GM13977 (cell line): ENCODE data around the gene ALG14.
A peak's percentile ranks its signal among the peaks of the same experiment; 100 is the strongest.

ENCODE experiments used
- DNase-seq: peaks from one replicate; pipeline ENCODE4 v3.0.0; 2012; ENCODE audit warnings: low spot score
- in situ Hi-C: fragments of 300-500 bp; cut with MboI; formaldehyde crosslinking; loops from one replicate; pipeline ENCODE4 v1.12.0; 2022; ENCODE audit warnings: low sequenced_read_pairs, low pct_unique_long_range_greater_than_20kb, mixed read lengths, inconsistent platforms; ENCODE audit not compliant: unreplicated experiment
- TF ChIP-seq, protein P1 (sequence below): IDR thresholded peaks from 2 replicates; pipeline ENCODE4 v1.5.1; 2012; ENCODE audit warnings: mild to moderate bottlenecking, control low read depth; ENCODE audit not compliant: insufficient read depth; ENCODE audit errors: extremely low read depth, missing control alignments

ALG14 gene

DNA sequence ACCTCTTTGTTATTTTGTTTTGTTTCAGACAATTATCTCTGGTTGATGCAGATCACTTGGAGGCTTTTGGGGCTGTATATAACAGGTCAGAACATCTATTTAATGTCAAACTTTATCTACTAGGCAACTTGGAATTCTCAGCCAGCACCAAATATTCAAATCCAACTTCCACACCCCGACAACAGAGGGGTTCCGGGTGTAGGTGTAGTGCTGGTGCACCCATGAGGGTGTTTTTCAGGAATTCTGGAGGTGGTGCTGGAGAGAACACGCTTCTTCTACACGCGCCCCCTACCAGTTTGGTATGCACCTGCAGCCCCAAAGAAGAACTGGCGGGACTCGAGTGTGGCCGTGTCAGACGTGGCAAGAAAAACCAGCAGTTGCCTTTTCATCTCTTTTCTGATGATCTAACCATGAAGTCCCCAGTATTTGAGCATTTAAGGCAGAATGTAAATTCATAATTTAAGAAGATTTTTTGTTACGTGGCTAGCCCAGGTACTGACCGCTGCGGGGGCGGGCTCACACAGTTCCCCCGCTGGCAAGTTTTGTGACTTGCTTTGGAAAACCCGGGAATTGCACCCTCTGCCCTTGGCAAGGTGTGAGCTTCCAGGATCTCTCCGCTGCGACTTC, 43.9 kb upstream of the ALG14 start:
- TF ChIP-seq, protein P1, sequence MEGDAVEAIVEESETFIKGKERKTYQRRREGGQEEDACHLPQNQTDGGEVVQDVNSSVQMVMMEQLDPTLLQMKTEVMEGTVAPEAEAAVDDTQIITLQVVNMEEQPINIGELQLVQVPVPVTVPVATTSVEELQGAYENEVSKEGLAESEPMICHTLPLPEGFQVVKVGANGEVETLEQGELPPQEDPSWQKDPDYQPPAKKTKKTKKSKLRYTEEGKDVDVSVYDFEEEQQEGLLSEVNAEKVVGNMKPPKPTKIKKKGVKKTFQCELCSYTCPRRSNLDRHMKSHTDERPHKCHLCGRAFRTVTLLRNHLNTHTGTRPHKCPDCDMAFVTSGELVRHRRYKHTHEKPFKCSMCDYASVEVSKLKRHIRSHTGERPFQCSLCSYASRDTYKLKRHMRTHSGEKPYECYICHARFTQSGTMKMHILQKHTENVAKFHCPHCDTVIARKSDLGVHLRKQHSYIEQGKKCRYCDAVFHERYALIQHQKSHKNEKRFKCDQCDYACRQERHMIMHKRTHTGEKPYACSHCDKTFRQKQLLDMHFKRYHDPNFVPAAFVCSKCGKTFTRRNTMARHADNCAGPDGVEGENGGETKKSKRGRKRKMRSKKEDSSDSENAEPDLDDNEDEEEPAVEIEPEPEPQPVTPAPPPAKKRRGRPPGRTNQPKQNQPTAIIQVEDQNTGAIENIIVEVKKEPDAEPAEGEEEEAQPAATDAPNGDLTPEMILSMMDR: peak; percentile 58
- DNase-seq: peak; percentile 73
- in situ Hi-C loops: no loop called here

DNA sequence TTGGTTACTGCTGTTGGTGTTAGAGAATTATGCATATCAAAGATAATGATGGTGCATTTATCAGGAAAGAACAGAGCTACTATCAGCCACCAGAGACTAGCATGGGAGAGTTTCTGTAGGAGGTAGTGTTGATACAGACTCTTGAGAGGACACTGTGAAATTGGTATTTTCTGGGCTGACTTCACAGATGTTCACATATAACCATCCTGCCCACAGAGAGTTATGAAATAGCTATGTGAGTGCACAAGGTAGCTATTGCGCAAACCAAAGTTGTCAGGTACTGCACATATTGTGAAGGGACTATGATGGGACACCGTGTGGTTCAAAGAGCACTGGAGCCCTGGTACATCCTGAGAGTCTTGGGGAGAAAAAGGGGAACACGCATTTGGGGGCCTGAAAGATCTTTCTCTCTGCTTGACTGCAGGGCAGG, 43.0 kb upstream of the ALG14 start:
- DNase-seq: no peak
- in situ Hi-C loops: no loop called here
- TF ChIP-seq, protein P1: no peak

DNA sequence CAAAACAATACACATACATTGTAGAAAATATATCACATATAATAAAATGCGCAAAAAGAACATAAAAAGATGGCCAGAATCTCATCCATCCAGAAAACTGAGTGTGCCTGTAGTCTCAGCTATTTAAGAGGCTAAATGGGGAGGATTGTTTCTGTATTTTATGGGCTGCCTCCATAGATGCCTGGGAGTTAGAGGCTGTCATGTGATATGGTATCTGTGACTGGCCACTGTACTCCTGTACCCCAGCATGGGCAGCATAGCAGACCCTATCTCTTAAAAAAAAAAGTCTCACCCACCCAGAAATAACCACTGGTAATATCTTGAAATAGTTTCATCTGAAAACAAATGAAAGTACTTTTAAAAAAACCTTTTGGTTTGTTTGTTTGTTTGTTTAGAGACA, 40.9 kb upstream of the ALG14 start:
- TF ChIP-seq, protein P1: no peak
- in situ Hi-C loops: no loop called here
- DNase-seq: no peak

DNA sequence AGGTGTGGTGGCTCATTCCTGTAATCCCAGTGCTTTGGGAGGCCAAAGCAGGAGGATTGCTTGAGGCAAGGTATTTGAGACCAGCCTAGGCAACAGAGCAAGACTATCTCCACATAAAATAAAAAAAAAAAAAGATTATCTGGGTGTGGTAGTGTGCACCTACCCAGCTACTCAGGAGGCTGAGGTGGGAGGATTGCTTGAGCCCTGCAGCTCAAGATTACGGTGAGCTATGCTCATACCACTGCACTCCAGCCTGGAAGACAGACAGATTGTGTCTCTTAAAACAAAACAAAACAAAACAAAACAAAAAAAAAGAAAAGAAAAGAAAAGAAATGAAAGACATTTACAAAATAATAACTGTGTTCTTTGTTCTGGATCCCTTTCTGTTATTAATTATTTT, 38.3 kb upstream of the ALG14 start:
- DNase-seq: no peak
- in situ Hi-C loops: no loop called here
- TF ChIP-seq, protein P1: no peak

DNA sequence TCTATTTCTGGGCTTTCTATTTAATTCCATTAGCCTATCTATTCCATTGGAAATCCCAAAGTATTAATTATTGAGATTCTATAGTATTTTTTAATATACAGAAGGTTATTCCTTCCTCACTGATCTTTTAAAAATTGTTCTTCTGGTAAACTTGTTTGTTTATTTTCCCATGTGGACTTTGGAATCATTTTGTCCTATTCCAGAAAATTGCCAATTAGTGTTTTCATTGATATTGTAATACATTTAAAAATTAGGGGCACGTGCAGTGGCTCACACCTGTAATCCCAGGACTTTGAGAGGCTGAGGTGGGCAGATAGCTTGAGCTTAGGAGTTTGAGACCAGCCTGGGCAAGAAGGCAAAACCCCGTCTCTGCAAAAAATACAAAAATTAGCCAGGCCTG, 36.0 kb upstream of the ALG14 start:
- in situ Hi-C loops: no loop called here
- DNase-seq: no peak
- TF ChIP-seq, protein P1: no peak

DNA sequence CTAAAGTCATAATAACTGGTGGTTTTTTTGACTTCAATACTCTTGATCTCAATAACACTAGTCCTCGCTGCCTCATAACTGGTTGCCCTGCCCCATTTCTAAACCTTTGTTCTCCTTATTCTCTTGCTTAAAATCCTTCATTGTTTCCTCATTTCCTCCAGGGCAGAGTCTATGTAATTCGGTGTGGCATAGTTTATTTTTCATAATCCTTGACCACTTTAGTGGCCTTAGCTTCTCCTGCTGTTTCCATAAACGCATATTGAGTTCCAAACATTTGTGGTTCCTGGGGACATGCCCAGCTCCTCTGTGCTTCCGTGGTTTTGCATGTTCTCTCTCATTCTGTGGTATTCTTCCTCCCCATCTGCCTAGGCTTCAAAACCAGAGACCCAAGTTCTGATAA, 25.4 kb upstream of the ALG14 start:
- TF ChIP-seq, protein P1: no peak
- DNase-seq: no peak
- in situ Hi-C loops: no loop called here

DNA sequence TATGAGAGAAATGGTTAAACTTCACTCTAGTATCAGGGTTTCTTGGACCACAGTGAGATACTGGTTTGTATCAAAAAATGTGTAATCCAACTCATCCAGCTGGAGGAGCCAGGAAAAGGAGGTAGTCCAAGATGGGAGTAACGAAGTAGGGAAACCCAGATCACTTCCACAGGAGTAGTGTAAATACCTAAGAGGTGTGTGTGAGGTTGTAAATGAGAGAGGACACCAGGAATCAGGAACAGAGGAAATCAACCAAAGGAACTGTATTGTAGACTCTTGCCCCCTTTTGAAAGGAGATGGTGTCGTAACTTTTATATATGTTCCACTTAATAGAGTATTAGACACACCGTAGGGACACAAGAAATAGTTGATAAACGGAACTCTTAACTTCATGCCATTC, 24.7 kb upstream of the ALG14 start:
- TF ChIP-seq, protein P1: no peak
- in situ Hi-C loops: no loop called here
- DNase-seq: no peak
